NCI-H146 treated with DMSO at 0.1 percent for 48 hours (cell line): ENCODE measurements around the gene DLL1.
"Not testable (repeated sequence)": the region's sequence is repeated elsewhere in the genome, so short reads cannot be mapped to it uniquely, and the experiment has no call there.

ENCODE experiments used
- DNase-seq: peaks from one replicate; lab custom pipeline; 2025; ENCODE audit not compliant: unreplicated experiment; lab: John Stamatoyannopoulos, UW

The DLL1 gene

GRCh38 chr6:170290296-170291128, at the start of gene DLL1:
TSS of gene DLL1 (minus strand) at chr6:170291078. CDS start at chr6:170290139, 939 bp downstream.
- DNase-seq = peak; percentile 91

- not testable (repeated sequence) for DNase-seq
Observed at GRCh38 chr6:170335199-170335598, 44.3 kb upstream of the DLL1 start.

GRCh38 chr6:170329321-170329720, 38.4 kb upstream of the DLL1 start:
- DNase-seq = no peak

- DNase-seq = no peak
Observed at GRCh38 chr6:170317718-170318117, 26.8 kb upstream of the DLL1 start.

GRCh38 chr6:170317076-170317475, 26.2 kb upstream of the DLL1 start:
- DNase-seq = no peak

- no peak for DNase-seq
Observed at GRCh38 chr6:170316071-170316470, 25.2 kb upstream of the DLL1 start.

- no peak for DNase-seq
Observed at GRCh38 chr6:170314983-170315382, 24.1 kb upstream of the DLL1 start.

GRCh38 chr6:170313716-170314295, 22.9 kb upstream of the DLL1 start:
- no peak for DNase-seq

GRCh38 chr6:170312876-170313275, 22.0 kb upstream of the DLL1 start:
- DNase-seq = no peak

GRCh38 chr6:170311696-170312095, 20.8 kb upstream of the DLL1 start:
- DNase-seq = no peak

- DNase-seq = no peak
Observed at GRCh38 chr6:170308761-170309160, 17.9 kb upstream of the DLL1 start.

- no peak for DNase-seq
Observed at GRCh38 chr6:170307080-170307545, 16.2 kb upstream of the DLL1 start.

- DNase-seq = peak; percentile 92
Observed at GRCh38 chr6:170306324-170307079, 15.6 kb upstream of the DLL1 start, which contains the start of gene FAM120B. TSS of gene FAM120B (plus strand) at chr6:170306758. CDS start at chr6:170317391, 10,633 bp downstream.

GRCh38 chr6:170305805-170306323, 15.0 kb upstream of the DLL1 start:
- peak; percentile 73 for DNase-seq

GRCh38 chr6:170301184-170301583, 10.3 kb upstream of the DLL1 start:
- no peak for DNase-seq

GRCh38 chr6:170298688-170299087, 7.8 kb upstream of the DLL1 start:
- no peak for DNase-seq

- DNase-seq = peak; percentile 50
Observed at GRCh38 chr6:170297576-170298330, 6.9 kb upstream of the DLL1 start.

GRCh38 chr6:170296746-170297575, 6.1 kb upstream of the DLL1 start:
- DNase-seq = peak; percentile 81

- peak; percentile 36 for DNase-seq
Observed at GRCh38 chr6:170296423-170296745, 5.5 kb upstream of the DLL1 start.
